Neural cell (in vitro differentiated cells): ENCODE measurements around the gene MIEF1.

Experiments used
- CTCF ChIP-seq: fragments of 450-650 bp; IDR thresholded peaks from 2 replicates; pipeline ENCODE4 v1.5.1; 2014; ENCODE audit warnings: antibody characterized with exemption, mild to moderate bottlenecking, moderate library complexity; ENCODE audit not compliant: poor library complexity, severe bottlenecking
- TAF1 ChIP-seq: IDR thresholded peaks from 2 replicates; pipeline ENCODE4 v1.6.1; 2012; ENCODE audit warnings: low read depth
- TF ChIP-seq, protein P1 (sequence below): IDR thresholded peaks from 2 replicates; pipeline ENCODE4 v1.6.1; 2012; ENCODE audit warnings: borderline replicate concordance

GRCh38 chr22:39517470-39517869 is 15.4 kb downstream of the MIEF1 start:
- TF ChIP-seq CTCF (no peak), TAF1 (no peak)
- TF ChIP-seq, protein P1, sequence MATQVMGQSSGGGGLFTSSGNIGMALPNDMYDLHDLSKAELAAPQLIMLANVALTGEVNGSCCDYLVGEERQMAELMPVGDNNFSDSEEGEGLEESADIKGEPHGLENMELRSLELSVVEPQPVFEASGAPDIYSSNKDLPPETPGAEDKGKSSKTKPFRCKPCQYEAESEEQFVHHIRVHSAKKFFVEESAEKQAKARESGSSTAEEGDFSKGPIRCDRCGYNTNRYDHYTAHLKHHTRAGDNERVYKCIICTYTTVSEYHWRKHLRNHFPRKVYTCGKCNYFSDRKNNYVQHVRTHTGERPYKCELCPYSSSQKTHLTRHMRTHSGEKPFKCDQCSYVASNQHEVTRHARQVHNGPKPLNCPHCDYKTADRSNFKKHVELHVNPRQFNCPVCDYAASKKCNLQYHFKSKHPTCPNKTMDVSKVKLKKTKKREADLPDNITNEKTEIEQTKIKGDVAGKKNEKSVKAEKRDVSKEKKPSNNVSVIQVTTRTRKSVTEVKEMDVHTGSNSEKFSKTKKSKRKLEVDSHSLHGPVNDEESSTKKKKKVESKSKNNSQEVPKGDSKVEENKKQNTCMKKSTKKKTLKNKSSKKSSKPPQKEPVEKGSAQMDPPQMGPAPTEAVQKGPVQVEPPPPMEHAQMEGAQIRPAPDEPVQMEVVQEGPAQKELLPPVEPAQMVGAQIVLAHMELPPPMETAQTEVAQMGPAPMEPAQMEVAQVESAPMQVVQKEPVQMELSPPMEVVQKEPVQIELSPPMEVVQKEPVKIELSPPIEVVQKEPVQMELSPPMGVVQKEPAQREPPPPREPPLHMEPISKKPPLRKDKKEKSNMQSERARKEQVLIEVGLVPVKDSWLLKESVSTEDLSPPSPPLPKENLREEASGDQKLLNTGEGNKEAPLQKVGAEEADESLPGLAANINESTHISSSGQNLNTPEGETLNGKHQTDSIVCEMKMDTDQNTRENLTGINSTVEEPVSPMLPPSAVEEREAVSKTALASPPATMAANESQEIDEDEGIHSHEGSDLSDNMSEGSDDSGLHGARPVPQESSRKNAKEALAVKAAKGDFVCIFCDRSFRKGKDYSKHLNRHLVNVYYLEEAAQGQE = no peak
